GM23338 (cell line): ENCODE measurements around the gene GHRHR.

Experiments
- EZH2 ChIP-seq: fragments of 200-600 bp; sonication (generic); IDR thresholded peaks from one replicate; pipeline ENCODE4 v1.8.0; 2017; ENCODE audit warnings: antibody characterized with exemption, mild to moderate bottlenecking, low read depth; ENCODE audit not compliant: unreplicated experiment
- POLR2AphosphoS5 ChIP-seq: IDR thresholded peaks from 2 replicates; pipeline ENCODE4 v1.6.1; 2016; ENCODE audit warnings: antibody characterized with exemption, low read depth
- TF ChIP-seq, protein P1 (sequence below): IDR thresholded peaks from one replicate; pipeline ENCODE4 v1.6.1; 2018; ENCODE audit warnings: antibody characterized with exemption; ENCODE audit not compliant: unreplicated experiment
- TF ChIP-seq, protein P2 (sequence below), 2 experiments: fragments of 200-600 bp in 1 of 2; sonication (generic) in 1 of 2; conservative IDR thresholded peaks; 2 replicates each; pipeline versions ENCODE4 v1.5.1 to v1.6.1; 2016 to 2017; ENCODE audit warnings: antibody characterized with exemption in 2 of 2, low read depth in 2 of 2, mild to moderate bottlenecking in 2 of 2, moderate library complexity in 1 of 2

- TF ChIP-seq, protein P1, sequence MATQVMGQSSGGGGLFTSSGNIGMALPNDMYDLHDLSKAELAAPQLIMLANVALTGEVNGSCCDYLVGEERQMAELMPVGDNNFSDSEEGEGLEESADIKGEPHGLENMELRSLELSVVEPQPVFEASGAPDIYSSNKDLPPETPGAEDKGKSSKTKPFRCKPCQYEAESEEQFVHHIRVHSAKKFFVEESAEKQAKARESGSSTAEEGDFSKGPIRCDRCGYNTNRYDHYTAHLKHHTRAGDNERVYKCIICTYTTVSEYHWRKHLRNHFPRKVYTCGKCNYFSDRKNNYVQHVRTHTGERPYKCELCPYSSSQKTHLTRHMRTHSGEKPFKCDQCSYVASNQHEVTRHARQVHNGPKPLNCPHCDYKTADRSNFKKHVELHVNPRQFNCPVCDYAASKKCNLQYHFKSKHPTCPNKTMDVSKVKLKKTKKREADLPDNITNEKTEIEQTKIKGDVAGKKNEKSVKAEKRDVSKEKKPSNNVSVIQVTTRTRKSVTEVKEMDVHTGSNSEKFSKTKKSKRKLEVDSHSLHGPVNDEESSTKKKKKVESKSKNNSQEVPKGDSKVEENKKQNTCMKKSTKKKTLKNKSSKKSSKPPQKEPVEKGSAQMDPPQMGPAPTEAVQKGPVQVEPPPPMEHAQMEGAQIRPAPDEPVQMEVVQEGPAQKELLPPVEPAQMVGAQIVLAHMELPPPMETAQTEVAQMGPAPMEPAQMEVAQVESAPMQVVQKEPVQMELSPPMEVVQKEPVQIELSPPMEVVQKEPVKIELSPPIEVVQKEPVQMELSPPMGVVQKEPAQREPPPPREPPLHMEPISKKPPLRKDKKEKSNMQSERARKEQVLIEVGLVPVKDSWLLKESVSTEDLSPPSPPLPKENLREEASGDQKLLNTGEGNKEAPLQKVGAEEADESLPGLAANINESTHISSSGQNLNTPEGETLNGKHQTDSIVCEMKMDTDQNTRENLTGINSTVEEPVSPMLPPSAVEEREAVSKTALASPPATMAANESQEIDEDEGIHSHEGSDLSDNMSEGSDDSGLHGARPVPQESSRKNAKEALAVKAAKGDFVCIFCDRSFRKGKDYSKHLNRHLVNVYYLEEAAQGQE = no peak
- TF ChIP-seq, protein P2, sequence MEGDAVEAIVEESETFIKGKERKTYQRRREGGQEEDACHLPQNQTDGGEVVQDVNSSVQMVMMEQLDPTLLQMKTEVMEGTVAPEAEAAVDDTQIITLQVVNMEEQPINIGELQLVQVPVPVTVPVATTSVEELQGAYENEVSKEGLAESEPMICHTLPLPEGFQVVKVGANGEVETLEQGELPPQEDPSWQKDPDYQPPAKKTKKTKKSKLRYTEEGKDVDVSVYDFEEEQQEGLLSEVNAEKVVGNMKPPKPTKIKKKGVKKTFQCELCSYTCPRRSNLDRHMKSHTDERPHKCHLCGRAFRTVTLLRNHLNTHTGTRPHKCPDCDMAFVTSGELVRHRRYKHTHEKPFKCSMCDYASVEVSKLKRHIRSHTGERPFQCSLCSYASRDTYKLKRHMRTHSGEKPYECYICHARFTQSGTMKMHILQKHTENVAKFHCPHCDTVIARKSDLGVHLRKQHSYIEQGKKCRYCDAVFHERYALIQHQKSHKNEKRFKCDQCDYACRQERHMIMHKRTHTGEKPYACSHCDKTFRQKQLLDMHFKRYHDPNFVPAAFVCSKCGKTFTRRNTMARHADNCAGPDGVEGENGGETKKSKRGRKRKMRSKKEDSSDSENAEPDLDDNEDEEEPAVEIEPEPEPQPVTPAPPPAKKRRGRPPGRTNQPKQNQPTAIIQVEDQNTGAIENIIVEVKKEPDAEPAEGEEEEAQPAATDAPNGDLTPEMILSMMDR (conservative IDR thresholded peaks at IDR 0.05; ENCODE audit: low read depth in 2 of 2) = no peak
- TF ChIP-seq POLR2AphosphoS5 (no peak), EZH2 (no peak)
Measured at GRCh38 chr7:31000161-31000693, 36.5 kb downstream of the GHRHR start.
